GM12878 (cell line): ENCODE measurements around the gene CELF2. TPM values are rescaled to one million over a fixed set of nuclear protein-coding genes. Genes with fewer than 3 reads are reported as not detected.

ENCODE experiments used
- ATAC-seq: fragments of 200-7000 bp; cut with Tn5 transposase; 3 replicates; pipeline ENCODE4 v1.9.1; 2020; ENCODE audit warnings: mild to moderate bottlenecking, moderate library complexity
- BruUV-seq: library from RNA; stranded (reverse); fragments of 400-500 nt; replicated peaks from 2 replicates; lab custom pipeline; 2021; lab: Mats Ljungman, UMichigan
- CTCF ChIA-PET: fragments of 300-600 bp; sonication (Branson Sonifier 250); formaldehyde crosslinking; extraction: SDS; loops from one replicate; lab custom pipeline; 2021; ENCODE audit warnings: inconsistent platforms; lab: Yijun Ruan, JAX
- POLR2A ChIA-PET: fragments of 350-600 bp; formaldehyde crosslinking; extraction: SDS; loops from one replicate; lab custom pipeline; 2021; ENCODE audit warnings: inconsistent platforms; lab: Charles Lee
- RAD21 ChIA-PET: fragments of 300-600 bp; sonication (Branson Sonifier 250); formaldehyde crosslinking; loops from one replicate; lab custom pipeline; 2023; ENCODE audit warnings: antibody characterized with exemption; ENCODE audit not compliant: unreplicated experiment; lab: Charles Lee
- SMC1A ChIA-PET: fragments of 300-600 bp; sonication (Branson Sonifier 250); formaldehyde crosslinking; loops from one replicate; lab custom pipeline; 2023; ENCODE audit not compliant: unreplicated experiment, uncharacterized antibody; lab: Charles Lee
- DNase-seq: peaks from one replicate; pipeline ENCODE4 v3.0.0-alpha.2; 2011; ENCODE audit warnings: low read depth, low spot score
- FAIRE-seq: peaks from 3 replicates; lab custom pipeline; 2011; peaks lifted over from hg19 to GRCh38; lab: Jason Lieb, UNC
- H2AFZ ChIP-seq: 2 replicates; pipeline ENCODE4 v1.6.0; 2011; ENCODE audit warnings: low read depth, low read length, control low read depth; ENCODE audit not compliant: control insufficient read depth
- H3K27ac ChIP-seq: 2 replicates; pipeline ENCODE4 v1.5.1; 2011; ENCODE audit warnings: control low read depth; ENCODE audit not compliant: control insufficient read depth, insufficient read depth
- H3K27me3 ChIP-seq, 2 experiments: replicated peaks in 1 of 2; 2 replicates each; pipeline versions ENCODE4 v1.6.0 to v1.6.1; 2011; ENCODE audit warnings: low read length in 1 of 2; ENCODE audit not compliant: control insufficient read depth in 2 of 2, insufficient read depth in 2 of 2
- H3K36me3 ChIP-seq, 2 experiments: 2 replicates each; pipeline ENCODE4 v1.5.1; 2011; ENCODE audit warnings: low read length in 1 of 2; ENCODE audit not compliant: control insufficient read depth in 2 of 2, insufficient read depth in 2 of 2
- H3K4me1 ChIP-seq: 2 replicates; pipeline ENCODE4 v1.6.1; 2011; ENCODE audit warnings: mild to moderate bottlenecking, low read length, moderate library complexity, mixed read lengths; ENCODE audit not compliant: control insufficient read depth, insufficient read depth
- H3K4me2 ChIP-seq: 2 replicates; pipeline ENCODE4 v1.6.0; 2011; ENCODE audit warnings: control low read depth; ENCODE audit not compliant: control insufficient read depth, insufficient read depth
- H3K4me3 ChIP-seq: fragments of 200-600 bp; sonication (generic); 2 replicates; pipeline ENCODE4 v1.5.1; 2016
- H3K79me2 ChIP-seq: 2 replicates; pipeline ENCODE4 v1.6.0; 2011; ENCODE audit warnings: low read length; ENCODE audit not compliant: control insufficient read depth, insufficient read depth
- H3K9ac ChIP-seq: 2 replicates; pipeline ENCODE4 v1.8.0; 2011; ENCODE audit warnings: low read length, control low read depth, mixed read lengths; ENCODE audit not compliant: control insufficient read depth, insufficient read depth
- H3K9me3 ChIP-seq: replicated peaks from 3 replicates; pipeline ENCODE4 v1.5.1; 2011; ENCODE audit warnings: mild to moderate bottlenecking, low read length; ENCODE audit not compliant: control insufficient read depth, insufficient read depth
- H4K20me1 ChIP-seq: 2 replicates; pipeline ENCODE4 v1.6.0; 2011; ENCODE audit not compliant: control insufficient read depth, insufficient read depth
- CBX5 ChIP-seq: sonication (generic); IDR thresholded peaks from 2 replicates; pipeline ENCODE4 v1.6.1; 2016; ENCODE audit warnings: low read depth, moderate library complexity, mild to moderate bottlenecking, inconsistent platforms
- CHD2 ChIP-seq: IDR thresholded peaks from 2 replicates; pipeline ENCODE4 v1.6.1; 2011; ENCODE audit warnings: low read depth, low read length, improper control_type of control experiment, borderline replicate concordance
- EZH2 ChIP-seq: IDR thresholded peaks from 2 replicates; pipeline ENCODE4 v1.6.1; 2012; ENCODE audit warnings: low read depth, mild to moderate bottlenecking, control low read depth, inconsistent platforms, low read length, borderline replicate concordance; ENCODE audit not compliant: control insufficient read depth
- FOXK2 ChIP-seq: fragments of 450-650 bp; IDR thresholded peaks from 2 replicates; pipeline ENCODE4 v1.6.1; 2017; ENCODE audit warnings: mild to moderate bottlenecking, moderate library complexity
- GABPA ChIP-seq: IDR thresholded peaks from 2 replicates; pipeline ENCODE4 v1.6.1; 2014; ENCODE audit warnings: antibody characterized with exemption, low read depth, mild to moderate bottlenecking, inconsistent platforms
- IKZF2 ChIP-seq, 2 experiments: fragments of 450-650 bp; IDR thresholded peaks; 2 replicates each; pipeline ENCODE4 v1.6.1; 2017; ENCODE audit warnings: mild to moderate bottlenecking in 2 of 2, moderate library complexity in 2 of 2
- POLR2AphosphoS2 ChIP-seq: IDR thresholded peaks from 2 replicates; pipeline ENCODE4 v1.6.1; 2011; ENCODE audit warnings: low read depth, mild to moderate bottlenecking, low read length, improper control_type of control experiment, moderate library complexity
- RELA ChIP-seq: fragments of 450-650 bp; IDR thresholded peaks from 2 replicates; pipeline ENCODE4 v1.8.0; 2014; ENCODE audit warnings: borderline replicate concordance; ENCODE audit not compliant: partially characterized antibody
- RFX5 ChIP-seq: IDR thresholded peaks from 2 replicates; pipeline ENCODE4 v1.6.1; 2011; ENCODE audit warnings: low read depth, low read length, improper control_type of control experiment
- SMAD5 ChIP-seq: IDR thresholded peaks from 2 replicates; pipeline ENCODE4 v1.6.1; 2016; ENCODE audit warnings: antibody characterized with exemption, low read depth
- SMARCA5 ChIP-seq: fragments of 450-650 bp; IDR thresholded peaks from 2 replicates; pipeline ENCODE4 v1.6.1; 2017; ENCODE audit warnings: mild to moderate bottlenecking
- SREBF1 ChIP-seq: IDR thresholded peaks from 2 replicates; pipeline ENCODE4 v1.6.1; 2012; ENCODE audit warnings: mild to moderate bottlenecking, low read length
- YBX1 ChIP-seq: fragments of 450-650 bp; IDR thresholded peaks from 2 replicates; pipeline ENCODE4 v1.6.1; 2016; ENCODE audit warnings: antibody characterized with exemption
- ZBTB11 ChIP-seq: fragments of 450-650 bp; formaldehyde crosslinking; IDR thresholded peaks from 2 replicates; pipeline ENCODE4 v1.5.0; 2022; ENCODE audit warnings: mild to moderate bottlenecking, missing genetic modification characterization
- ZNF274 ChIP-seq: IDR thresholded peaks from one replicate; pipeline ENCODE4 v1.8.0; 2011; ENCODE audit not compliant: insufficient read length, insufficient read depth
- ZNF592 ChIP-seq: fragments of 450-650 bp; IDR thresholded peaks from 2 replicates; pipeline ENCODE4 v1.6.1; 2017; ENCODE audit warnings: mild to moderate bottlenecking, moderate library complexity
- WGBS: methylation state at CpG from one replicate; pipeline ENCODE4 v1.1.6; 2016; ENCODE audit warnings: low lambda C conversion rate; ENCODE audit not compliant: insufficient replicate concordance, insufficient coverage; ENCODE audit errors: missing lambda C conversion rate; 5-methylcytosine and 5-hydroxymethylcytosine counted together
- in situ Hi-C: fragments of 300-500 bp; cut with MboI; formaldehyde crosslinking; loops from 9 replicates; pipeline ENCODE4 v1.14.3; 2018; ENCODE audit warnings: mixed read lengths
- intact Hi-C: fragments of 100-400 bp; cut with micrococcal nuclease; formaldehyde crosslinking; loops from one replicate; pipeline ENCODE4 v1.14.2; 2022; ENCODE audit not compliant: unreplicated experiment
- polyA plus RNA-seq, 11 experiments: library from polyadenylated mRNA; depleted of rRNA in 4 of 11; unstranded in 6 of 11; stranded (reverse) in 5 of 11; fragments of >200 nt; fragmentation: Nextera tagmentation in 4 of 11; fragmentation: Illumina TruSeq in 1 of 11; extraction: Ambion mirVana in 4 of 11; extraction: Trizol in 1 of 11; gene quantifications; 1 replicate in 1 of 11; 2 replicates in 10 of 11; pipeline versions ENCODE4 v1.2.1 to v1.2.3, GENCODE V29; 2011 to 2016; ENCODE audit warnings: inconsistent platforms in 2 of 11, missing spikeins in 2 of 11, low read depth in 1 of 11
- total RNA-seq, 4 experiments: library from RNA; depleted of rRNA in 3 of 4; stranded (reverse); fragments of >200 nt in 3 of 4; fragmentation: Illumina TruSeq in 1 of 4; extraction: Trizol in 1 of 4; gene quantifications; 2 replicates each; pipeline versions ENCODE4 v1.2.1 to v1.2.3, GENCODE V29; 2013 to 2021

CELF2 gene
- total and polyA plus RNA-seq, 10 of the 15 experiments (the other 5 are each of a cell fraction or from before 2014, with no cell fraction given): 20.8 to 129 (median 86.3) TPM

- TF ChIP-seq GABPA (no peak), SMAD5 (no peak), RELA (no peak), ZNF592 (no peak), SMARCA5 (no peak)
Measured at GRCh38 chr10:11010582-11010981, 7.1 kb upstream of the CELF2 start (continued).

GRCh38 chr10:11011436-11011835, 6.2 kb upstream of the CELF2 start:
- ChIA-PET CTCF (interaction anchor here (0.8 to 1.2 kb wide), 2 partner anchors 23 to 101 kb away, joined by 3 read pairs; no protein-coding TSS in a partner anchor), POLR2A (interaction anchor here (0.6 kb wide), 1 partner anchor 514 kb away, joined by 4 read pairs; no protein-coding TSS in a partner anchor)
- in situ Hi-C loops: no loop called here

More at GRCh38 chr10:11011436-11011835, 6.2 kb upstream of the CELF2 start:
- H3K9me3 ChIP-seq: no peaks in the 10 kb centered on the region
- no peaks in the 10 kb centered on the region for H3K79me2 ChIP-seq
- H3K27ac ChIP-seq: no peak overlapping the region
- no peak overlapping the region for H2AFZ ChIP-seq
- FAIRE-seq: no peak
- no peak for ATAC-seq
- intact Hi-C loops: loop anchor here (10.0 kb wide), 1 partner anchor 263 kb away; no protein-coding TSS in a partner anchor
- no TSS peak for BruUV-seq
- SMC1A ChIA-PET: interaction anchor here (0.6 to 1.0 kb wide), 4 partner anchors 9 to 648 kb away, joined by 3 to 4 read pairs (median 3); no protein-coding TSS in a partner anchor
- no peaks in the 10 kb centered on the region for H3K4me1 ChIP-seq
- no peaks in the 10 kb centered on the region for H3K36me3 ChIP-seq
- no peaks in the 10 kb centered on the region for H4K20me1 ChIP-seq
- no peak overlapping the region for H3K4me2 ChIP-seq
- H3K27me3 ChIP-seq: peaks cover 0 to 4% of the 10 kb centered on the region in 2 experiments; a peak in 3 of 4 replicates
- H3K9ac ChIP-seq: no peak overlapping the region
- TF ChIP-seq ZNF274: no peak
- no peak for TF ChIP-seq RFX5
- TF ChIP-seq ZBTB11 (CRISPR knock-in tag): no peak
- no peak for TF ChIP-seq POLR2AphosphoS2
- no peak for TF ChIP-seq SREBF1
- no peak for TF ChIP-seq IKZF2 (IDR thresholded peaks at IDR 0.05)
- TF ChIP-seq YBX1: no peak
- TF ChIP-seq CBX5: no peak
- TF ChIP-seq FOXK2: no peak
- no peak for TF ChIP-seq EZH2
- TF ChIP-seq CHD2: no peak
- RAD21 ChIA-PET: no interaction called here
- 35% methylated on average over 1 of the region's 2 CpGs for WGBS
- no peak for DNase-seq
- H3K4me3 ChIP-seq: no peak overlapping the region
